K562 (cell line): Measurements from ENCODE around the gene CRKL. TPM values are rescaled to one million over a fixed set of nuclear protein-coding genes. Genes with fewer than 3 reads are reported as not detected.
A peak's percentile ranks its signal among the peaks of the same experiment; 100 is the strongest.

Experiments
- ZNF407 ChIP-seq: fragments of 450-650 bp; IDR thresholded peaks from 2 replicates; pipeline ENCODE4 v1.6.1; 2016; ENCODE audit warnings: low read depth
- polyA plus RNA-seq, 8 experiments: library from polyadenylated mRNA; depleted of rRNA in 4 of 8; stranded (reverse) in 5 of 8; unstranded in 3 of 8; fragments of >200 nt; fragmentation: Nextera tagmentation in 2 of 8; fragmentation: Illumina TruSeq in 1 of 8; extraction: Ambion mirVana in 2 of 8; extraction: Trizol in 1 of 8; gene quantifications; 2 replicates each; pipeline versions ENCODE4 v1.2.1 to v1.2.3, GENCODE V29; 2011 to 2014; ENCODE audit warnings: inconsistent platforms in 1 of 8, missing spikeins in 1 of 8
- total RNA-seq, 7 experiments: library from RNA; depleted of rRNA in 6 of 7; stranded (reverse); fragments of >200 nt in 6 of 7; fragmentation: Illumina TruSeq in 2 of 7; extraction: Trizol in 2 of 7; gene quantifications; 2 replicates each; pipeline versions ENCODE4 v1.2.1 to v1.2.3, GENCODE V29; 2011 to 2021; ENCODE audit warnings: low replicate concordance in 1 of 7

The CRKL gene
- total and polyA plus RNA-seq, 9 of the 15 experiments (the other 6 are each of a cell fraction or from before 2014, with no cell fraction given), result 100 to 263 (median 124) TPM

DNA sequence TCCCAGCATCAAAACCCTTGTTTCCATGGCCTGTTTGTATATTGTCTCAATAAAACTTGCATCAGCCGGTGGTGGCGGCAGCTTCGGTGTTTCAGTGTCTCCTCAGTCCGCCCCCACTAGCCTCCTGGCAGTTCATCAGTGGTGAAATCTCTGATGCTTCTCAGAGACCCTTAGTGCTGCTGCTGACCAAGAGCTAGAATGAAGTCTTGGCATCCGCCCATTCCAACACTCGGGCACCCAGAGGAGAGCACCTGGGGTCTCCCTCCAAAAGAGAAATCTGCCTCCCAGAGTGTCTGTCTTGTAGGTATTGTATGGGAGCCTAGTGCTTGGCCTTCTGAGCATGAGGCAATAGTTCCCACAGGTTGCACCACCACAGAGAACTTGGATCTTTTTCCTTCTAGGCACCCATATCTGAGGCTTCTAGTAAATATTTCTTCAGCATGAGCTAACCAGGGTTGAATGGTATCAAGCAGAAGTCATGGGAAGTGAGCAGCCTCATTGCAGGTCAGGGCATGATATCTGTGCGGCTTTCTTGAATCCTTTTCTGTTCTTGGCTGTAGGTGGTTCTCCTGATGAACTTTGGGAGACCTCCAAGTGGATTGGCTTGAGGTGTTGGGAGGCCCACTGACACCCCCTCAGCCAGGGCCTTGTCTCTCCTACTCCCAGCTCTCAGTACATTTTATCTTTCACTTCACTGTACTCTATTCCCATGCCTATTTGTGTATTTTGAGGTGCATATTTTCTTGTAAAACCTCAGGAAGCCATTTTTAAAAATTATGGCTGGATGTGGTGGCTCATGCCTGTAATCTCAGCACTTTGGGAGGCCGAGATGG is 36.7 kb downstream of the CRKL start (continued):
- TF ChIP-seq ZNF407, result peak; percentile 81; the same call in 1 of the 2 replicates
